Stimulated activated CD4-positive, alpha-beta T cell treated with anti-CD3 and anti-CD28 coated beads, Interleukin-4, amount 100 ng/mL, for 48 hours (primary cell): ENCODE results near the gene FBXO5.
"Not testable (repeated sequence)": the region's sequence is repeated elsewhere in the genome, so short reads cannot be mapped to it uniquely, and the experiment has no call there.

ENCODE experiments used
- DNase-seq, 2 donors: peaks; one replicate each; pipeline ENCODE4 v3.0.0-alpha.2; 2020; ENCODE audit warnings: low read depth in 2 of 2

FBXO5 gene, protein sequence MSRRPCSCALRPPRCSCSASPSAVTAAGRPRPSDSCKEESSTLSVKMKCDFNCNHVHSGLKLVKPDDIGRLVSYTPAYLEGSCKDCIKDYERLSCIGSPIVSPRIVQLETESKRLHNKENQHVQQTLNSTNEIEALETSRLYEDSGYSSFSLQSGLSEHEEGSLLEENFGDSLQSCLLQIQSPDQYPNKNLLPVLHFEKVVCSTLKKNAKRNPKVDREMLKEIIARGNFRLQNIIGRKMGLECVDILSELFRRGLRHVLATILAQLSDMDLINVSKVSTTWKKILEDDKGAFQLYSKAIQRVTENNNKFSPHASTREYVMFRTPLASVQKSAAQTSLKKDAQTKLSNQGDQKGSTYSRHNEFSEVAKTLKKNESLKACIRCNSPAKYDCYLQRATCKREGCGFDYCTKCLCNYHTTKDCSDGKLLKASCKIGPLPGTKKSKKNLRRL

DNA sequence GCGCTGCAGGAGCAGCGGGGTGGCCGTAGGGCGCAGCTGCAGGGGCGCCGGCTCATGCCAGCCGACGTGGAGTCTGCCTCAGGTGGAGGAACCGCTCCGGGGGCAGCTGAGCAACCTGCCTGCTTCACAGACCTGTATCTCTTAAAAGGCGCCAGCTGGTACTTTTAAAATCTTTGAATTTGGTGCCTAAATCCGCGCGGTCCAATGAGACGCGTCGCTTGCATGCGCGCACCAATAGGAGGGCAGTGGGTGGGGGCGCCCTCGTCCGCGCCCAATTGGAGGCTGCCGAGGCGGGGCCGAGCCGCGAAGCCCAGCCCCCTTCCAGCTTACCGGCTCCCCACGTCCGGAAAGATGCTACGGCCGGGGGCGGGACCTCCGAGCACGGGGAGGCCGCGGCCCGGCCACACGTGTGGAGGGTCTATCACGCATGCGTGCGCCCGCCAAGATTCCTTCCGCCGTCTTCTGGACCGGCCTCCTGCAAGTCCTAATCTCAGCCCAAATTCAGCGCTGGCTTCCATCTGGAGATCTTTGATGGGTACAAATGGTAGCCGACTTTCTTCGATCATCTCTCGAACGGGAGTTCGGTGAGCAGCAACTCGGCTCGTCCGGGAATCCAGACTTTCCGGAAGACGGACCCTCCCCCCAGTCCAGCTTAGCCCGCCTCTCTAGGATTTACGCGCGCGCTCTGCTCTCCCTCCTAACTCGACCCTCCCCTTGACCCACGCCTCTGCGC lies at the start of gene FBXO5:
FBXO5 (minus strand) TSS at position 138 of the 733 bp plus-strand sequence; CDS start at position 56, 82 bp downstream.
- peak; percentile 93 to 97 for DNase-seq

- DNase-seq = no peak
Observed at GRCh38 chr6:153032255-153032882, 49.5 kb upstream of the FBXO5 start.

DNA sequence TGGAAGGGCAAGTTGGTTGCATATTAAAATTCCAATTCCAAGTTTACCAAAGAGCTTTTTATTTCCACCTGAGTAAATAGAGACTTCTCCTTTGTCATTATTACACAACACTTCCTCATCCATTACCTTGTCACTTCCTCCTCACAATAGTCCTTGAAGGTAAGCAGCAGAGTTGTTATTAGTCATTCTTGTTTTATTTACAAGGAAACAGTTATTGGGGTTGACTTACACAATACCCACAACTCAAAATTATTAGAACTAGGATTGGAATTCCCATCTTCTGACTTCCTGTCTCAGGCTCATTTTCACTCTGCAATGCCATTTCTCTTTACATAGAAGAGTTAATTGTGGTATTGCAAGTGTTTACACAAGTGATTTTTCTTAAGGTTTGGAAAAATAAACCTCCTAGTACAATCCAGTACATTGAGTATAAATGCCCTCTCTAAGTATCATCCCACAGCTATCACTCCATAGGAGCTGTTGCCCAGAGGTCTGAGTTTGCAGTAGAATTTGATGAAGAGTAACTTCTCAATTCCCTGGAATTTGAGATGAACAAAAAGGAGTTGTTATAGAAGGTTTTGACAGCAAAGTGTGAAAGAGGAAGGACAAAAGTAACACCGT lies 48.6 kb upstream of the FBXO5 start:
- no peak for DNase-seq

DNA sequence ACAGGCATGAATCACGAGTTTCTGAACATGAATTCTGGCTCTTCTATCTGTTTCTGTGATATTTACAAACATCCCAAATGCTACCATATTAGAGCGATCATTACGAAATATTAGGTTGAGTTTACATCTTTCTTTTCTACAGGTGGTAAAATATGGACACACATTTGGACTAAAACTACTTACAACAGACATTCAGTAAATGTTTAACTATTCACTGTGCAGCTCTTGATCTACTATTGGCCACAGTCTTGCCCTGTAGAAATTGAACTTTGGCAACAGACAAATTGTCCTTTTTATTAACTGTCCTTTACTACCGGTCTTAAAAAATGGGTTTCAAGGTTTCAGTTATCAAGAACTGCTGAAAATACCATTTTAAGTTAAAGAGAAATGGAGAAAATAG lies 46.1 kb upstream of the FBXO5 start:
- DNase-seq = no peak

GRCh38 chr6:153028286-153028685 lies 45.4 kb upstream of the FBXO5 start:
- no peak for DNase-seq

DNA sequence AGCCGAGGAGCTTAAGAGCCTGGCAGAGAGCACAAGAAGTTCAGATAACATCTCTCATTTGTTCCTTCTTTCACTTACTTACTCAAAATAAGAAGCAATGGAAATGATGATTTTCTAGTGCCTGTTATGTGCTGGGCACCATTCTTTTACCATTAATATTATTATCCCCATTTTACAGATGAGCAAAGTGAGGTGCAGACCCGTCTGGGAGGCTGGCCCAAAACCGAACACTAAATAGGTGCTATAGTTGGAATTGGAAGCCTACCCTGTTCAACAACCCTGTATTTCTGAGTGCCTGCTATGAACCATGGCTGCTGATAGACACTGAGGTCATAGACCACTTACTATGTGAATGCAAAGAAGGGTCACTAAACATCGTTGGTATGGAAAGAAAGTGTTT lies 44.6 kb upstream of the FBXO5 start:
- DNase-seq = no peak

- DNase-seq = no peak
Observed at GRCh38 chr6:153024709-153025017, 41.8 kb upstream of the FBXO5 start.

GRCh38 chr6:153023977-153024708 lies 41.3 kb upstream of the FBXO5 start:
- DNase-seq = peak; percentile 14 to 27

DNA sequence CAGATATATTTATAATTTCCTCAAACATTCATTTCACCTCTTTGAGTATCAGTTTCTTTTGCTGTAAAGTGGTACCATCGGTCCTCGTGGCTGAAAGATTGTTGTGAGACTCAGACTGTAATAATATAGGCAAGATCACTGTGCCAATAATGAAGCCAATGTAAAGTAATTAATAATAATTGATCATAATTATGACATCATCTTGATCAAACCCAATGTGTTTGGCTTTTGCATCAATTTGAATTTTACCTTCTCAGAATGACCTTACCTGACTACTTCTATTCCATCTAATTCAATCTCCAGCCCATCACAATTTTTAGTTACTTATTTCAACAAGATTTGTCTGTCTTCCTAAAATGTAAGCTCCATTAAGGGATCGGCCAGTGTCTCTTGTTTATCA lies 35.5 kb upstream of the FBXO5 start:
- no peak for DNase-seq

GRCh38 chr6:153016846-153017245 lies 34.0 kb upstream of the FBXO5 start:
- DNase-seq = no peak

DNA sequence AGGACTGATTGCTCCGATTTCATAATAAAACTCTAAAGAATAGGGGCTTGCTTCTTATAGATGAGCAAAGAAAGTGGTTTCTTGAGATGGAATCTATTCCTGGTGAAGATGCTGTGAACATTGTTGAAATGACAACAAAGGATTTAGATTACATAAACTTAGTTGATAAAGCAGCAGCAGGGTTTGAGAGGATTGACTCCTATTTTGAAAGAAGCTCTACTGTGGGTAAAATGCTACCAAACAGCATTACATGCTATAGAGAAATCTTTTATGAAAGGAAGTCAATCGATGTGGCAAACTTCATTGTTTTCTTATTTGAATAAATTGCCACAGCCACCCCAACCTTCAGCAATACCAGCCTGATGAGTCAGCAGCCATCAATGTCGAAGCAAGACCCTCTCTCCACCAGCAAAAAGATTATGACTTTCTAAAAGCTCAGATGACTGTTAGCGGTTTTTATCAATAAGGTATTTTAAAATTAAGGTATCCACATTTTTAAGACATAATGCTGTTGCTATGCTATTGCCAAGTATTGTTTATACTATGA lies 32.3 kb upstream of the FBXO5 start:
- DNase-seq = no peak

DNA sequence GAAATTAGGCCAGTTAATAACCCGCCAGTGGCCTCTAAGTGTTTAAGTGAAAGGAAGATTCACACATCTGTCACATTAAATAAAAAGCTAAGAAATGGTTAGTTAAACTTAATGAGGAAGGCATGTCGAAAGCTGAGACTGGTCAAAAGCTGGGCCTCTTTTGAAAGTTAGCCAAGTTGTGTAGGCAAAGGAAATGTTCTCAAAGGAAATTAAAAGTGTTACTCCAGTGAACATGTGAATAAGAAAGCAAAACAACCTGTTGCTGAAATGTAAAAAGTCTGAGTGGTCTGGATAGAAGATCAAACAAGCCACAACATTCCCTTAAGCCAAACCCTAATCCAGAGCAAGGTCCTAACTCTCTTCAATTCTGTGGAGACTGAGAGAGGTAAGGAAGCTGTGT lies 30.6 kb upstream of the FBXO5 start:
- no peak for DNase-seq

GRCh38 chr6:153012856-153013255 lies 30.0 kb upstream of the FBXO5 start:
- no peak for DNase-seq

- DNase-seq = no peak
Observed at GRCh38 chr6:153003366-153003690, 20.5 kb upstream of the FBXO5 start.

- DNase-seq = peak; percentile 83 to 87
Observed at GRCh38 chr6:153002613-153003365, 19.9 kb upstream of the FBXO5 start, which contains the start of gene MTRF1L. MTRF1L (minus strand) TSS chr6:153002709; CDS start chr6:153002685, 24 bp downstream.

- no peak for DNase-seq
Observed at GRCh38 chr6:153001767-153002612, 19.1 kb upstream of the FBXO5 start.

- DNase-seq = not testable (repeated sequence)
Observed at GRCh38 chr6:153000790-153001189, 17.9 kb upstream of the FBXO5 start.

DNA sequence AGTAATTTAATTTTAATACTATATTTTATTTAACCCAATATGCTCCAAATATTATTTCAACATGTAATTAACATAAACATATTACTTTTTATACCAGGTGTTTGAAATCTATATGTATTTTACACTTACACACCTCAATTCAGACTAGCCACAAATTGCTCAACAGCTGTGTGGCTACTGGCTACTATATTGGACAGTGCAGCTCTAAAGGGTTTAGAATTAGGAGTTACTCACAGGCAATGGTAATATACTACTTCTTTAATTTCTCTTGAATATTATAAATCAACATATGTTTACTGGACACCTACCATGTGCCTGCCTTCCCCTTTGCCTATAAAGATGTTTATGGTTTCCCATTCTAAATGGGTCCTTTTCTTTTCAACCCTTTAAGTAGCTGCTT lies 17.4 kb upstream of the FBXO5 start:
- DNase-seq = no peak

GRCh38 chr6:152999538-152999937 lies 16.7 kb upstream of the FBXO5 start:
- not testable (repeated sequence) for DNase-seq

DNA sequence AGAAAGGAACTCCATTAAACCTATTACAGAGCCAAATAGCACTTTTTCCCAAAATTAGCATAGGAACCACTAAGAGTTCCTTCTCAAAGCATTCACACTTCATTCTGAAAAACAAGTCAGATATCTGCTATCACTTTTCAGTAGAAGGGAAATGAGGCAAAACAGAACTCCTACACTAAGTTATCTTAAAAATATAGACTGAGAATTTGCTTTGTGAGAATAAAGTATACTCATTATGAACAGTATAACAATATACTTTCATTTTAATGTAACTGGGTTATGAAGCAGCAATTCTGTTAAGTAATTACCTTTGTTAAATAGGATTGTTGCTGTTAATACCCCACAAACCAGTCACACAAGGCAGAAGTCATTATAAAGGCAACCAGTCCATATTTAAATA lies 11.0 kb upstream of the FBXO5 start:
- DNase-seq = no peak
